GM21447 (cell line): ENCODE data around the gene SBSN.

ENCODE experiments used
- ATAC-seq: cut with Tn5 transposase; IDR thresholded peaks from one replicate; pipeline ENCODE4 v1.9.1; 2021; ENCODE audit not compliant: unreplicated experiment

SBSN gene

DNA sequence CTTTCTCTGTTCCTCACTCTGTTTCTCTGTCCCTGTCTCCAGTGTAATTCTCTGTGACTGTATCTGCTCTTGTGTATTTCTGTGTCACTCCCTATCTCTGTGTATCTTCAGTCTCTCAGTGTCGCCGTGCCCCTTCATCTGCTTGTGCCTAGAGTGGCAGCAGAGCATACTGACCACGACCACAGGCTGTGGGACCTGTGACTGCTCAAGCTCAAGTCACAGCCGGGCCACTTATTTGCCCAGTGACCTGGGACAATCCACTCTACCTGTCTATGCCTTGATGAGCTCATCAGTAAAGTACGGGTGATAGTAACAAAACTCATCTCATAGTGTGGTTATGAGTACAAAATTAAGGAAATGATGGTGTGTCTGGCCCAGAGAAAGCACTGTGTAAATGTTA is 26.0 kb upstream of the SBSN start:
- no peak for ATAC-seq

DNA sequence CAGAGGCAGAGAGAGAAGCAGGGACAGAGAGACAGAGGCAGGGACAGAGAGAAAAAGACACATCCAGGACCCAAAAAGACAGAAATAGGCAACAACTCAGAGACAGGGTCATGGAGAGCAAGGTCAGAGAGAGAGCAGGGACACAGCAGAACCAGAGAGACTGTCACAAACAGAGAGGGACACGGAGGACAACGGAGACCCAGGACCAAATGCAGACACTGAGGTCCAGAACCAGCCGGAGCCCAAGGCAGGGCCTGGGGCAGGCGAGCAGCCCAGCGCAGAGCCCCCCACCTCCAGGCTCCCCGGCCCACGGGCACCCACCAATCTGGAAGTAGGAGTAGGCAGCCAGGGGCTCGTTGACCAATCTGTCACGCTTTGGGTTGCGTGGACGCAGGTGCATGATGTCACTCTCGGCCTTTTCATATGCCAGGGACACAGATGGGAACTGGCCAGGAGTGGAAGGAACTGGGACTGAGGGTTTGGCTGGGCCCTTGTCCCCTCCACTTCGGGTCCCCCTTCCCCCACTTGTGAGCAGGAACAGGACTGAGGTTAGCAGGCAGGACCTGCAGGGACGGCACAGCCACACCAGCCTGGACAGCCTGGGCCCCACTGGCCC is 25.4 kb upstream of the SBSN start:
- no peak for ATAC-seq

DNA sequence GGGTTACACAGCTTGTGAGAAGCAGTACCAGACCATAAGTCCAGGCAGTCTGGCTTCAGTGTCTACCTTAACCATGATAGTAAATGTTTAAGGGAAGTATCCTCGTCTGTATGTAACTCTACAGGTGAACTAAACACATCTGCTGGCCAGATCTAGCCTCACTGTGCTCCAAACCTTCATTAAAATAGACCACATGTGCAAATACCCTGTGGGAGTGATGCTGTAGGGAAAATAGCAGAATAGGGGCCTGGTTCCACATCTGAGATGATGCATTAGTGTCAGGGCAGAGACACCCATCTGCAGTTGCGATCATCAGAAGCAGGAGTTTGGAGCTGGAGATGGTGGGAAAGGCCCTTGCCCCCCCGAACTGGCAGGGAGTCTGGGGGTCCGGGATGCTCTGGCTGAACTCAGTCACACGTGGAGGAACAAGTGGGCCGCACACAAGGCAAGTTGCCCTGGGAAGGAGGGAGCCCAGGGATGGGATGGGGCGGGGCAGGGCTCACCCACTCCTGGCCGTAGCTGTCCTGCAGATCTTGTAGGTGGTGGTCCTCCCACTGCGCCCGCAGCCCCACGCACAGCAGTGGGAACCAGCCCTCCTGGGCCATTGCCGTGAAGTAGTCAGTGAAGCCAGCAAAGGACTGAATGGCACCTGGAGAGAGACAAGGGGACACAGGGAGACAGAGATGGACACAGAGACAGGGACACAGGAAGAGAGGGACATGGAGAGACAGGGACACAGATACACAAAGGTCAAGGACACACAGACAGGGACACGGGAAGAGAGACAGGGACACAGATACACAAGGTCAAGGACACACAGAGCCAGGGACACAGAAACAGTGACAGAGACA is 24.6 kb upstream of the SBSN start:
- ATAC-seq: no peak

DNA sequence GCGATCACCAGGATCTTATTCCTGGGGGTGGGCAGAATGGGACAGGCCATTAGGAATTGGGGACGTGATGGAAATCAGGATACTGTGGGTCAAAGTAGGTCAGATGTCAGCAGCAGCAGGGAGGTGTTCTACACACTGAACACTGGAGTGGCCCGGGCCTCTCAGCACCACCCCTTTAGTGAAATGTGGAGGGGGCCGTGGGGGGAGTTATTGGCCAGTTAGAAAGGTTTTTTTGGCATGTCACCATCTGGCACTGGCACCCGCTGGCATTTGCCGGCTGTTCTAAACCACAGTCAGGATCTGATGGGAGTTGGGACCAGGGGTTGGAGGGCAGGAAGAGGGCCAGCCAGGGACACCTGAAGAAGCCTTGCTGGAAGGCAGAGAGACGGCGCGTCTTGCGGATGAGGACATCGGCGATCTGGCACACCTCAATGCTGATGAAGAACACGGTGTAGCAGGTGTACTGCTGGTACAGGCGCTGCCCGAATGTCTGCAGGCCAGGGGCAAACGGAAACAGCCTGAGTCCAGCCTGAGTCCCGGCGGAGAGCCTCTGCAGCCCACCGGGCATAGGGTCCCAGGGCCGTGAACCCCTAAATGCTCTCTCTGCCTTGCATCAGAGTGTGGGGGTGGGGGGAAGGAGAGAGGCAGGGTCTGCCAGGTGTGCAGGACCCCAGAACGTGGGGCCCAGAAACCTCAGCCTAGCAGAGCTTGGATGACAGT is 23.1 kb upstream of the SBSN start:
- no peak for ATAC-seq

DNA sequence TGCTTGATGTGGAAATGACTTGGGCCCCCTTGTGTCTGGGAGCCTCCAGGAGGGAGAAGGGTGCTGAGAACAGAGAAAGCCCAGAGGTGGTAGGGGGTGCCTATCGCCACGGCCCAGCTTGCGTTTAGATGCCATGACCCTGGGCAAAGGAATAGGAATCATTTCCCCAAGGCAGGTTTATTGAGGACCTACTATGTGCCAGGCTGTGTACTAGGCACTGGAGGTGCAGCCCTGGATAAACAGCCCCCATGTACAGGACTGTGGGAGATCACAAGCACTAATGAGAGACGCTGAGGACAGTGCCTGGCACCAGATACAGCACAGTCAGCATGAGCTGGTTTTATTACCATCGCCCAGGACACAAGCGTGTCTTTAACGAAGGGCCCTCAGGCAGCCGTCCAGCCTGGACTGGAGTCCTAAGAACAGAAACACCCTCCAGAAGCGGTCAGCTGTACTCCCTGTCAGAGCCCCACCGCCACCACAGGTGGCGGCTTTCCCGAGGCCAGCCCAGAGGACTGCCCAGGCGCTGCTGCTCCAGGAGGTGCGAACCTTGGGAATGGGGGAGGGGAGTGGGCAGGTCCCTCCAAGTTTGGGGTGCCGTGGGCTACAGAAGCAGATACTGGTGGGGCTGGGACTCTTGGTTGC is 21.9 kb upstream of the SBSN start:
- no peak for ATAC-seq

DNA sequence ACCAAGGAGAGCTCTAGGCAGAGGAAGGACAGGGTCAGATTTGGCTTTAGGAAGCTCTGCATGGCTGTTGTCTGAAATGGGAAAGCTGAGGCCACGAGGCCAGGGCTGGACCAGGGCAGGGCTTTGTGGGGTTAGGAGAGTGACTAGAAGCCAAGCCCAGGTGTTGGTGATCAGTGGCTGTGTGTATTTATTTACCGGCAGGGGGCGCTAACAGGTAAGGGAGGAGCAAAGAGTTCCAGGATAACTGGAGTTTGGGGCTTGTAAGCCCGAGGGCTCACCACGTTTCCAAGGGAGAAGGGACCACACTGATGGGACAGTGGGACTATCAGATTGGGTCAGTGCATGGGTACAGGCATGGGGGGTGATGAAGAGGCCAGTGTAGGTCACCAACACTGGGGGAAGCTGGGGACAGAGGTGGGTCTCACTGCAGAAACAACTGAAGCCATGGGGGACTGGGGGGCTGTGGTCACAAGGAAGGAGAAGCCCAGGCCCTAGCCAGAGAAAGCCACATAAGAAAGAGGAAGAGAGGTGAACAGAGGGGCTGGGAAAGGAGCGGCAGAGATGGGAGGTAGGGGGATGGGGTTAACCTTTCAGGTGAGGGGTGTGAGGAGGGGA is 21.2 kb upstream of the SBSN start:
- no peak for ATAC-seq

DNA sequence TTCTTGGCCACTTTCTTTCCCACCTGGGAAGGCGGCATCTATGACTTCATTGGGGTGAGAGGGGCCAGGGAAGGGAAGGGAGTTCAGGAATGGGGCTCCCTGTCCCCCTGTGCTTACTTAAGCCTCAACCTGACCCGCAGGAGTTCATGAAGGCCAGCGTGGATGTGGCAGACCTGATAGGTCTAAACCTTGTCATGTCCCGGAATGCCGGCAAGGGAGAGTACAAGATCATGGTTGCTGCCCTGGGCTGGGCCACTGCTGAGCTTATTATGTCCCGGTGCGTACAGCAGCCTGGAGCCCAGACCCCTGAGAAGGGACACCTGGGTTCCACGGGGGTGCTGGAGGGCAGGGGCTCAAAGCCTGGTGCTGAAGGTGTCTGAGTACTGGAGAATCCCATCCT is 18.4 kb upstream of the SBSN start:
- ATAC-seq: no peak

DNA sequence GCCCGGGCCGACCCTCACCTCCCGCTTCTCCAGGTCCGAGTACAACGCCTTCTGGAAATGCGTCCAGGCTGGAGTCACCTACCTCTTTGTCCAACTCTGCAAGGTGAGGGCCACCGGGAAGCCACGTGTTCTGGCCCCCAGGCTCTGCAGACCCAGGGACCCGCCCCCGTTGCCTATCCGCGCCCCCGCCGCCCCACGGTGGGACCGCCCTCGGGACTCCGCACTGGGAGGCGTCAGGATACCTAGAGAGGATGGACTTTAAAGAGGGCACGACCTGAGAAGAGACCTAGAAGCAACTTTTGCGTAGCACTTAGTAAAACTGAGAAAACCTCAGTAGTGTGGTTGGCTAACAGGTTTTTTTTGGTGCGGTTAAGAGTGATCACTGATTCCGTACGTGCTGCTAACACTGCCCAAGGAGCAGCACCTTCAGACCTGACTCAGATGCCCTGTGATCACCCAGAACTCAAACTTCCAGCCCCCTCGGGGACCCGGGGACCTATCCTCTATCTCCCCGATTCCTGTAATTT is 17.8 kb upstream of the SBSN start:
- peak; percentile 52 for ATAC-seq

DNA sequence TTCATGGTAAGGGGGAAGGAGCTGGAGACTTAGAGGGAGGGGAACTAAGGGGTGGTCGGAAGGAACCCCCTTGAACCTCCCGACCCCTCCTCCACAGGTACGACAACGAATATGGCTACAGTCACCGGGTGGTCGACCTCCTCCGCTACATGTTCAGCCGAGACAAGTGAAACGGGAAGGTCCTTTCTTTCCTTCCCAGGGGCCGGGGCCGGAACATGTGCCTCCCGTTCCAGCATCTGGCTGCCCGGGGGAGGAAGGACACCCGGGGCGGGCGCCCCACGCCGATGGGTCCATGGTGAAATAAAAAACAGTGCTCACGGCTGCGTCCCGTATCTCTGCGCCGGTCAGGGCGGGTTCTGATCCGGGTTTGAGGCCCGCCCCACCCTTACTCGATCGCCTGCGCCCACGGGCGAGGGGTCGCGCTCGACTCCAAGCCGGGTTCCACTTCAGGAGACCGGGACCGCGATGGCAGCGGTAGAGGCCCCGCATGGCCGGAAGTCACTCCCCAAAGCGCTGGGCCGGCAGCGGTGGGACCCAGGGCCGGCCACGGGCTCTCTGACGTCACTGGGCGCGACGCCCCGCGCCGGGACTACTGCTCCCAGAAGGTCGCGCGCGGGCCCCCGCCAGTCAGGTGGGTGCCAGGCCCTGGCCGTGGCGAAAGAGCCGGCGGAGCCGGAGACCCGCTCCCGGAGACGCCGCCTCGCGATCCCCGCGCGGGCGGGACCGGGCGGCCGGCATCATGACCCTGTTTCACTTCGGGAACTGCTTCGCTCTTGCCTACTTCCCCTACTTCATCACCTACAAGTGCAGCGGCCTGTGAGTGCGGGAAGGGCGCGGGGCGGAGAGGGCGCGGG is 17.1 kb upstream of the SBSN start, which contains the start of gene TMEM147:
TMEM147 (plus strand) TSS at position 626 of the 854 bp plus-strand sequence; CDS start at position 740, 114 bp downstream.
- ATAC-seq: peak; percentile 66

DNA sequence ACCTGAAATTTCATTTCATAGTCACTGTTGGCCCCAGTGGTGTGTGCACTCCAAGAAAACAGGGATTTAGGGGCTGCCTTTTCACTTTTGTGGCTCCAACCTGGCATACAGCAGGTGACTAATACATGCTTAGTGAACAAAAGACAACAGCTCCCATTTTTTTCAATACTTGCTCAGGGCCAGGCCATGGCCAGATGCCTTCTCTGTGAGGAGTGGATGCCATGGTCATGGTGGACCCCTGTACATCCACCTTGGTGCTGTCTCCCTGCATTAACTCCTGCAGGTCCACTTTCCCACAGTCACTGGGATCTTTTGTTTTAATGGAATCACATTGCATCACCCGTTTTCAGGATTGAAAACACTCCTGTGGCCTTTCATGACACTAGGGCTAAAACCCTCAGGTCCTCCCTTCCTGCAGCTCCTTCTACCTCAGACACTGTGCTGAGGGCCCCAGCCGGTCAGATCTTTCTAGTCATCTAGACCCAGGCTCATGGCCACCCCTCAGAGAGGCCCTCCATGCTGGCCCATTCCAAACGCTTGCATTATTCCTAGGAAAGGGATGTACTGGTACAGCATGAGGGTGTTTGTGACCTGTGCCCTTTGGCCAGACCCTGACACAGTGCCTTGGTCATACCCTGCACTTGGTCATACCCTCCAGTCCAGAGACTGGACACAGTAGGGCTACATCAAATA is 16.1 kb upstream of the SBSN start:
- no peak for ATAC-seq

DNA sequence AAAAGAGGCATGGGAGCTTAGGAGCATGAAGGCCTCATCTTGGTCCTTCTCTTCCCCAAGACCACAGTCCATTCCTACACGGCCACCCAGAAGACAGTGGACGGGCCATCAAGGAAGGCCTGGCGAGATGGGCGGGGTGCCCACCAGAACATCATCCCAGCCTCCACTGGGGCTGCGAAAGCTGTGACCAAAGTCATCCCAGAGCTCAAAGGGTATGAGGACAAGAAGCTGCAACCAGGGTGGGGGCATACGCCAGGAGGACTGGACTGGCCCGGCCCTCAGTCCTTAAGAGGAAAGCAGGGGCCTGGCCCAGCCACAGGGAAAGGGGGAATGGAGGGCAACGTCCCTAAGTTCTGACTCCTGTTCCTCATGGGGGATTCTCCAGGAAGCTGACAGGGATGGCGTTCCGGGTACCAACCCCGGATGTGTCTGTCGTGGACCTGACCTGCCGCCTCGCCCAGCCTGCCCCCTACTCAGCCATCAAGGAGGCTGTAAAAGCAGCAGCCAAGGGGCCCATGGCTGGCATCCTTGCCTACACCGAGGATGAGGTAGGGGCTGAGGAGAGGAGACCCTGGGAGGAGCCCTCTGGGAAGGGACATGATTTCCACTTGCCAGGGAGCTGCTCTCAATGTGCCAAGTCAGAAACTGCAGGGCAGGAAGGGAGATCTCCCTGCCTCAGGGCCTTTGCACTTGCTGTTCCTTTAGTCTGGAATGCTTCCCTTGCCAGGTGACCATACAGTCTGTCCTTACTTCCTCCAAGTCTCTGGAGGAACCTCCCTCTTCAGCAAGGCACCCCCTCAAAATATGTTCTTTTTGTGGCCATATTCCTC is 15.4 kb upstream of the SBSN start:
- no peak for ATAC-seq

DNA sequence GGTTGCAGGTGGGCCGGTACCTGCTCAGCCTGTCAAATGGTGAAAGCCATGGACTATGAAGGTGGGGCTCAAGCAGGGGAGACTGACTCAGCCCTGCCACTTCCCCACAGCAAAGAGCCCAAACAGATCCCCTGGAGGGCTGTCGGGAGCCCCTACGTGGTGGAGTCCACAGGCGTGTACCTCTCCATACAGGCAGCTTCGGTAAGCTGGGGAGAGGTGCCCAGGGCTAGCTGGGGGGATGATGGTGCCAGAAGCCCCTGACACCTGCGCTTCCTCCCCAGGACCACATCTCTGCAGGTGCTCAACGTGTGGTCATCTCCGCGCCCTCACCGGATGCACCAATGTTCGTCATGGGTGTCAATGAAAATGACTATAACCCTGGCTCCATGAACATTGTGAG is 14.1 kb upstream of the SBSN start:
- no peak for ATAC-seq

DNA sequence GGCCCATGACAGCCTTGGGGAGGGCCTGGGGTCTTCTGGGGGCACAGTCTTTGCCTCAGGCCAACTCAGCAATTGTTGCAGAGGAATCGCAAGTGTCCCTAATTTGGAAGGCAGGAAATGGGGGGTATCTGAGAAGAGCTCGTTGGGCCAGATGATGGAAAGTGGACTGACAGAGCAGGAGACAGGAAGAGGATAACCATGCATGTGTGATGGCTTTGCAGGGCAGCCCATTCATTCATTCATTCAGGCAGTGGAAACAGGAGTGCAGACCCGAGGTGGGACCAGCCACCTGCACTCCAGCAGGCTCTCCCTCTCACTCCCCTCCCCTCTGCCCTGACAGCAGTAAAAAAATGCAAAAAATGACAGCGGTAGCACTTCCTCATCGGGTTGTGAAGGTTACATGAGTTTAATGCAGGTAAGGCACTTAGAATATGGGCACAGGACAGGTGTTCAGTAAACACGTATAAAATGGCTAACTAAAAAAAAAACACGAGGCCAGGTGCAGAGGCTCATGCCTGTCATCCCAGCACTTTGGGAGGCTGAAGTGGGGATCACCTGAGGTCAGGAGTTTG is 12.3 kb upstream of the SBSN start:
- no peak for ATAC-seq

DNA sequence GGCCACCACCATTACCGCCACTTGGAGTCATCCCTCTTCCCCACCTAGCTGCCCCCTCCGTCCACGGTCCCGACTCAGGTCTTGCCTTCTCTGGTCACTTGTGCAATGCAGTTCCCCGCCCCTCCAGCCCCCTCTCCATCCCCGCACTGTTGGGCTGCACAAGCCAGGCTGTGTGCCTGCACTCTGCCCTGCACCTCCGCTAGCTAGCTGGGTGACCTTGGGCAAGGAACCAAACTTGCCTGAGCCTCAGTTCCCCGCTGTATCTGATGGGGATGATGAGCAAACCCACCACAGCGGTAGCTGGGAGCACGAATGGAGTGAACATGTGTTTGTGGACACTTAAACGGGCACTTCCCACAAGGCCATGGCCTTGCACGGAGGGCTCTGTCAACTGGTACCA is 11.7 kb upstream of the SBSN start:
- no peak for ATAC-seq

DNA sequence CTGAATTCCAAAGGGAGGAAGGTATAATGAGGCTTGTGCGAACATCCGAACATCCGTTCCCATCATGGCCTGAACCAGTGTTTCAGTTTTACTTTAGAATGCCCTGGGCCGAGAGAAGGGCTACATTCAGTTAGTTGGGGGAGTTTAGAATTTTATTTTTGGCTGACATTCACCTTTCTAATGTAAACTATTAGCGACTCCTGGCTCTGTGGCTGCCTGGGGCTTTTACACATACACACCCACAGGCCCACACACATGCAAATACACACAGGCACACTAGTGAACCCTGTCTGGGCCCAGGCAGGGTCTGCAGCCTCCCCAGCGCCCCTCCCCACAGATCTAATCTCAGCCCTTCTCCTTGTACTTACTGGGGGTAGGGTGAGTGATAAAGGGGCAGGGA is 11.2 kb upstream of the SBSN start:
- ATAC-seq: no peak

DNA sequence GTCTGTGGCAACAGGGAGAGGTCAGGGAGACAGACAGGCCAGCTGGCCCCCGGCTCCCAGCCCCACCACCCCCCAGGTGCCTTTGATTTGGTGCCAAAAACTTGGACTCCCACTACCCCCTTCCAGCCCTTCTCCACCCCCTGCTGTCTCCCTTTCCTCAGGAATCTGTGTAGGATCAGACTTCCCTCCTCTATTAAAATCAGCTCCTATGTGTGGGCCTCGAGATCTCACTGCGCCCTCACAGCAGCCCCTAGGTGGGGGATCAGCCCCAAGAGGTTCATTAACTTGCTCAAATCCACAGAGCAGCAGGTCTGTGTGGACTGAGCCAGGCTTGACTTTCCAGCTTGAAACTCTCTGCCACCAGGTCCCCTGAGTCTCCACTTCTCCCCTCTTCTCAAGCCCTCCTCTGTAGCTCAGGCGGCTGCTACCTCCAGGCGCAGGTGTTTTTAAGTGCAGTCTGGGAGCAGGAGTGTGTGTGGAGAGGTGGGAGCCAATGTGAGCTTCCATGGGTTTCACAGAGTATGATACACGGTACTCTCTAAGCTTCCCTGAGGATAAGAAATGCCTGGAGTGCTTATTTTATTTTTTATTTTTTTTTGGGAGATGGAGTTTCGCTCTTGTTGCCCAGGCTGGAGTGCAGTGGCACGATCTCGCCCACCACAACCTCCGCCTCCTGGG is 6.8 kb upstream of the SBSN start:
- ATAC-seq: no peak

DNA sequence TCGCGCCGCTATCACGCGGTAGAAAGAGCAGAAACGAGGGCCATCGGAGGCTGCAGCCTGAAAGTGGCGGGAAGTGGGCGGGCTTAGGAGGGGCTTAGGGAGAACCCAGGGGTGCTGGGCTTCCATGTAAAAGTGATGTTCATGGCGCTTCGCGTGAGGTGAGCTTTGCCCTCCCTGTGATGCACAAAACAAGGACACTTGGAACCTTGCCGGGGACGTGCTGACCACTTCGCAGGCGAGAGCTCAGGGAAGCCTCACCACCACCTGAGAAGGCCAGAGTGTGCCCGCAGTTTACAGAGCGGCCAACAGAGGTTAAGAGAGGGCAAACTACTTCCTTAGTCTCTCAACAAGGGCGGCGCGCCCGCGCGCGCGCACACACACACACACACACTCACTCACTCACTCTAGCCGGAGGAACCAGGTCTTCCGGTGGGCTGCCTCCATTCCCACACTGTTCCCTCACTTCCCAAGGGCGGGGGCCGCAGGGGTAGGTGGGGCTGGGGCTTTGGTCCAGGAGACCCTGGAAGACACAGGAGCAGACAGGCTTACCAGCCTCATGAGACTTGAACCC is 5.8 kb upstream of the SBSN start:
- ATAC-seq: no peak
